Stimulated activated CD8-positive, alpha-beta memory T cell treated with anti-CD3 and anti-CD28 coated beads, Interleukin-15, amount 100 ng/mL, for 24 hours (primary cell): ENCODE measurements around the gene SLC2A13.
"Not testable (repeated sequence)": the region's sequence is repeated elsewhere in the genome, so short reads cannot be mapped to it uniquely, and the experiment has no call there.

ENCODE experiments used
- DNase-seq: peaks from one replicate; pipeline ENCODE4 v3.0.0-alpha.2; 2020; ENCODE audit warnings: low read depth

SLC2A13 gene

DNA sequence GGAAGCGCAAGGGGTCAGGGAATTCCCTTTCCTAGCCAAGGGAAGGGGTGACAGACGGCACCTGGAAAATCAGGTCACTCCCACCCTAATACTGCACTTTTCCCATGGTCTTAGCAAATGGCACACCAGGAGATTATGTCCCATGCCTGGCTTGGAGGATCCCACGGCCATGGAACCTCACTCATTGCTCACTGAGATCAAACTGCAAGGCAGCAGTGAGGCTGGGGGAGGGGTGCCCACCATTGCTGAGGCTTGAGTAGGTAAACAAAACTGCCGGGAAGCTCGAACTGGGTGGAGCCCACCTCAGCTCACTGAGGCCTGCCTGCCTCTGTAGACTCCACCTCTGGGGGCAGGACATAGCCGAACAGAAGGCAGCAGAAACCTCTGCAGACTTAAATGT lies 359.7 kb downstream of the SLC2A13 start:
- not testable (repeated sequence) for DNase-seq

DNA sequence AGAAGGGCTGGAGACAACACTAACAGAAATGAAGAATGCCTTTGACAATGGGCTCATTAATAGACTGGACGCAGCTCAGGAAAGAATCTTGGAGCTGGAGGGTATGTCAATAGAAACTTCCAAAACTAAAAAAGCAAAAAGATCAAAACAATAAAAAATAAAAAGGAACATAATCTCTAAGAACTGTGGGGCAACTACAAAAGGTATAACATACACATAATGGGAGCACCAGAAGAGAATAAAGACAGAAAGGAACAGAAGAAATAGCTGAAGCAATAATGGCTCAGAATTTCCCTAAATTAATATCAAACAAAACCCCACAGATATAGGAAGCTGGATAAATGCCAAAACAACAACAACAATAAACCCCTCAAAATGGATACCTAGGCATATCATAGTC lies 362.2 kb downstream of the SLC2A13 start:
- no peak for DNase-seq

DNA sequence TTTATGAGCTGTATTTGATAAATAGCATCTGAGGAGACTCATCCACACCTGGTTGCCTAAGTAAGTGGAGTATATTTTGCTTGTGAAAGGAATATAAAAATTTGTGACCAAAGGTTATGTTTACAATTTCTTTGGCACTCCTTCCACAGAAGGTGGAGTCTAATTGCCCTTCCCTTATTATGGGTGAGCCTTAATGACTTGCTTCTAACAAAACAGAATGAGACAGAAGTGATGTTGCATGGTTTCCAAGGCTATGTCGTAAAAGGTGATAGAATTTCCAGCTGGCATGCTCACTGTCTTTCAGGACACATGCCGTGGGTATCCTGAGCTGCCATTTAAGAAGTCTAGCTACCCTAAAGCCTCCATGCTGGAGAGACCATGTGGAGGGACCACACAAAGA lies 369.5 kb downstream of the SLC2A13 start:
- DNase-seq = no peak

DNA sequence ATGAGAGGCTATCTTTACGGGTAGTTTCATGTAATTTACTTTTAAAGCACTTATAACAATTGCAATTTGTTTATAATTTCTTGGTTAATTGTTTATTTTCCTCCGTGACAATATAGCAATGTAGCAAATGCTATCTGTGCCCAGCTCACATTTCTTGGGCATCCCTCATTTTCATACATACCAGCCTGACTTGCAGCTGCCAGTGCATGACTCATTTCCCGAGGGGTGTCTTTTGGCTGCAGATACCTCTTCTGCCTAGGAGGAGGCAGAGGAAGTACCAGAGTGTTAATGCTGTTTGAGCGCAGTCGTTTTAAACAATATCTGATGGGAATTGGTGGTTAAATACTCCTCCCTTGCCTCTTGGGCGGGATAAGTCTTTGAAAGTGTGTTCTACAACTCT lies 382.1 kb downstream of the SLC2A13 start:
- DNase-seq = no peak

DNA sequence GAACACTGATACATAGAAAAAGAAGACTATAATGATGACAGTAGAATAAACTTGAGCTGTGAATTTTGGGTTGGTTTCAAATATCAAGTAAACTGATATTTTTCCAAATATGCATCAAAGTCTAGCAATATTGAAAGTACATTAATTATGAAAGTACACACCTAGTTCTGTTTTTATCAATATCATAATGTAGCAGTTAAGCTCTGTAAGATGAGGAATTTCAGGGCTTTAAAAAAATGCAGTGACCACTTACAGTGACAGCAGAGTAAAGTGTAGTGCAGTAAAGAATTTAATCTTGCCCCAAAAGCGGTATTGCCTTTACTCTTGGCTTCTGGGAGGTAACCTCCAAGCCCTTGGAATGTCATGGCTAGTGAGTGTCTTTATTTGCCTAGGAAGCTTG lies 383.4 kb downstream of the SLC2A13 start:
- DNase-seq = no peak

DNA sequence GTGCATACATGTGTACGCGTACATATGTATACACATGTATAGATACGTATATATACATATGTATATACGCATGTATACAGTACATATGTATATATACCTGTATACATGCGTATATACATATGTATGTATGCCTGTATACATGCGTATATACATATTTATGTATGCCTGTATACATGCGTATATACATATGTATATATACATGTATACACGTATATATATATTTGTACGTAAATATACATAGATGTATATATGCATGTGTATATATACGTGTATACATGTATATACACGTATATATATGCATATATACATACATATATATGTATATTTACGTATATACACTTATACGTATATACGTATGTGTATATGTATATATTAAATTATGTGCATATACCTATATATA lies 392.3 kb downstream of the SLC2A13 start:
- no peak for DNase-seq

DNA sequence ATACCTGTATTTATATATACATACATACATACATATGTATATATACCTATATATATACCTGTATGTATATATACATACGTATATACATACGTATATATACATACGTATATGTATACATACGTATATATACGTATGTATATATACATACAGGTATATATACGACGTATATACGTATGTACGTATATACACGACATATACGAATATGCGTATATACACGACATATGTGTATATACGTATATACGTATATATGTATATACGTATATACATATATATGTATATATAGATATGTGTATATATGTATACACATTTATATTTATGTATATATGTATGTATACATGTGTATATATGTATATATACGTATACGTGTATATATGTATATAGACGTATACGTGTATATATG lies 393.5 kb downstream of the SLC2A13 start:
- DNase-seq = no peak
